ENCODE data around the gene COL1A2. TPM values are rescaled to one million over a fixed set of nuclear protein-coding genes. Genes with fewer than 3 reads are reported as not detected.
A peak's percentile ranks its signal among the peaks of the same experiment; 100 is the strongest.

COL1A2 gene
- total RNA-seq, 1 experiment from 2014 or later = 2,203 TPM

DNA sequence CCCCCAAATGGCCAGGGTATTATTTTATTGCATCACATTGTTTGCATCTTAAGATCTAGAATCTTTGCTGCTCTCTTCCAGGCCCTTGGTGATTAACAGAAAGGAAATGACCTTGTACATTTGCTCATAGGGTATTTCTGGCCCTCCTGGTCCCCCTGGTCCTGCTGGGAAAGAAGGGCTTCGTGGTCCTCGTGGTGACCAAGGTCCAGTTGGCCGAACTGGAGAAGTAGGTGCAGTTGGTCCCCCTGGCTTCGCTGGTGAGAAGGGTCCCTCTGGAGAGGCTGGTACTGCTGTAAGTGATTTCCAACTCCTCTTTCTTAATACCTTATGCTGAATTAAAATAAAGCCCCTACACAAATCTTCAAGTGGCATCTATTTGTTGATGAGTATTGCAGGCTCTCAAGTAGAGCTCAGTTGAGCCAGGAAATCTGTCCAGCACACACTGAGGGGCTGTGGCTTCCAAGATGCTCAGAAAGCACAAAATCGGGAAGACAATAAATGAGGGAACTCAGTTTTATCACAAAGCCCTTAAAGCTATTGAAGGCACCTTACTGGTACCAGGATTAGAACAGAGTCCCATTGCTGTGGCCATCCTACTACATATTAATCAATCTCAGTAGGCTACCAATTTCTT, 28.2 kb downstream of the COL1A2 start:
- H3K36me3 ChIP-seq = peaks cover 100% of the 10 kb centered on the region
- no peak overlapping the region for H3K4me3 ChIP-seq
- peak in 1 of 2 experiments; percentile 52 for DNase-seq (ENCODE audit: low read depth in 1 of 2, low spot score in 2 of 2)
- H3K27me3 ChIP-seq (replicated peaks) = no peaks in the 10 kb centered on the region
- H3K9me3 ChIP-seq (replicated peaks) = no peaks in the 10 kb centered on the region
- H3K4me1 ChIP-seq (replicated peaks) = peaks cover 87% of the 10 kb centered on the region
- peak overlapping the region; percentile 63 for H3K27ac ChIP-seq

DNA sequence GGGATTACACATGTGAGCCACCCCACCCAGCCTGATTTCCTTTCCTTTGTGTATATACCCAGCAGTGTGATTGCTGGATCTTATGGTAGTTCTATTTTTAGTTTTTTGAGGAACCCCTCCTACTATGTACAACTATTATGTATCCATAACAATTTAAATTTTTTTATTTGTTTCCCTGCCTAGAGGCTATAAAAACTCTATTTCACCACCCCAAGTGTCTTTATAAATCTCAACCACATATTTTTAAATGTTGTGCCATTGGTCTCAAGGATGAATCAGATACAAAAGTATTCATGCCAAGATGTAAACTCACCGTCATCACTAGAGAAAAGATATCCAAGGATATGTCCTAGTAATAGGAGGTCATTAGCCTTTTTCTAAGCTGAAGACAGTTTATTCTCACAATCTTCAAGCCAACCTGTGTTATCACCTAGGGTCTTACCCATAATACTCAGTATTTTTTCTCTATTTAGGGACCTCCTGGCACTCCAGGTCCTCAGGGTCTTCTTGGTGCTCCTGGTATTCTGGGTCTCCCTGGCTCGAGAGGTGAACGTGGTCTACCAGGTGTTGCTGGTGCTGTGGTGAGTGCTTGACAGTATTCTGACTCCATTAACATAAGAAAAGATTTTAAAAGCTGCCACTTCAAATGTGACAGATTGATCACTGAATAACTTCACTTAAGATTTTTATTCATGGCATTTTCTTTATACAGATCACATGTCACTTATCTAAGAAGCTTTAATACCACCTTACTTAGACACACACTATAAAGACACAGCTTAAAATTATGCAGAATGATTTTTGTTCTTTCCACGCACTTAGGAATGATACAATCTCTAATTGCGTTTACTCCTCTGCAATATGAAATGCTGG, 29.4 kb downstream of the COL1A2 start:
- Histone ChIP-seq H3K36me3 (peaks cover 100% of the 10 kb centered on the region), H3K27me3 (replicated peaks) (no peaks in the 10 kb centered on the region), H3K27ac (peak overlapping the region; percentile 63), H3K4me3 (no peak overlapping the region), H3K4me1 (replicated peaks) (peaks cover 75% of the 10 kb centered on the region), H3K9me3 (replicated peaks) (no peaks in the 10 kb centered on the region)
- peak; percentile 53 to 83 for DNase-seq (ENCODE audit: low read depth in 1 of 2, low spot score in 2 of 2)

DNA sequence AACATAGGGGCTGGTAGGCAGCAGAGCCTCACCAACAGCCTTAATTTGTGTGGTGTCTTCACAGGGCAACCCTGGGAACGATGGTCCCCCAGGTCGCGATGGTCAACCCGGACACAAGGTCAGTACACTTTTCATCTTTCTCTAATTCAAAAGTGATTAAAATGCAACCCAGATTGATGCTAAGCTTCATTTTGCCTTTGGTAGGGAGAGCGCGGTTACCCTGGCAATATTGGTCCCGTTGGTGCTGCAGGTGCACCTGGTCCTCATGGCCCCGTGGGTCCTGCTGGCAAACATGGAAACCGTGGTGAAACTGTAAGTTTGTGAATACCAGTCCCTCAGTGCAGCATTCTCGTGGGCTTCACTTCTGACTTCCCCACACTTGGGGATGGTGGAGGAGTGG, 30.9 kb downstream of the COL1A2 start:
- DNase-seq (ENCODE audit: low read depth in 1 of 2, low spot score in 2 of 2) = peak in 1 of 2 experiments; percentile 14
- Histone ChIP-seq H3K4me1 (replicated peaks) (peaks cover 61% of the 10 kb centered on the region), H3K9me3 (replicated peaks) (no peaks in the 10 kb centered on the region), H3K27me3 (replicated peaks) (no peaks in the 10 kb centered on the region), H3K27ac (peak overlapping the region; percentile 63), H3K4me3 (no peak overlapping the region), H3K36me3 (peaks cover 100% of the 10 kb centered on the region)

DNA sequence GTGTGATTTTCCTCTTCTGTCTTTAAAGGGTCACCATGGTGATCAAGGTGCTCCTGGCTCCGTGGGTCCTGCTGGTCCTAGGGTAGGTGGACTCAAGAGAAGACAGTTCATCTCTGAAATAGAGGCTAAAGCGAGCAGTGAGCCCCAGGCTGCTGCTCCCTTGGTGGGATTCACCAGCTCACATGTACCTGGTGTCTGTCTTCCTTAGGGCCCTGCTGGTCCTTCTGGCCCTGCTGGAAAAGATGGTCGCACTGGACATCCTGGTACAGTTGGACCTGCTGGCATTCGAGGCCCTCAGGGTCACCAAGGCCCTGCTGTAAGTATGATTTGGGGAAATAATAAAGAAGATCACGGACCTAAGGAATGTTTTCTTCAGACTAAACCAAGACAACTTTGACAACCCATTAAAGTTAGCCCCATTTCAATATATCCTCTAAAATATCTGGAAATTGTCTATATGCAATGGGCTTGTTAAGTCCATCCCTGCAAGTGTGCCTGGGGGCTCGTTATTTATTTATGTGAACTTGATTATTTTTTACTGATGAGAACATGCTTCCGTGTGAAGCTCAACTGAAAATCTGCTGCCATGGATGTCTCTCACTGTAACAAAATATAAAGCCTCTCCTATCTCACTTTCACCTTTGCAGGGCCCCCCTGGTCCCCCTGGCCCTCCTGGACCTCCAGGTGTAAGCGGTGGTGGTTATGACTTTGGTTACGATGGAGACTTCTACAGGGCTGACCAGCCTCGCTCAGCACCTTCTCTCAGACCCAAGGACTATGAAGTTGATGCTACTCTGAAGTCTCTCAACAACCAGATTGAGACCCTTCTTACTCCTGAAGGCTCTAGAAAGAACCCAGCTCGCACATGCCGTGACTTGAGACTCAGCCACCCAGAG, 32.5 kb downstream of the COL1A2 start:
- Histone ChIP-seq H3K4me1 (replicated peaks) (peaks cover 44% of the 10 kb centered on the region), H3K9me3 (replicated peaks) (0 out of 2 replicates have a peak, but pooled peaks cover 4% of the 10 kb centered on the region), H3K27me3 (replicated peaks) (peaks cover 10% of the 10 kb centered on the region), H3K36me3 (peaks cover 98% of the 10 kb centered on the region), H3K4me3 (no peak overlapping the region), H3K27ac (no peak overlapping the region)
- DNase-seq (ENCODE audit: low read depth in 1 of 2, low spot score in 2 of 2) = peak in 1 of 2 experiments; percentile 33

DNA sequence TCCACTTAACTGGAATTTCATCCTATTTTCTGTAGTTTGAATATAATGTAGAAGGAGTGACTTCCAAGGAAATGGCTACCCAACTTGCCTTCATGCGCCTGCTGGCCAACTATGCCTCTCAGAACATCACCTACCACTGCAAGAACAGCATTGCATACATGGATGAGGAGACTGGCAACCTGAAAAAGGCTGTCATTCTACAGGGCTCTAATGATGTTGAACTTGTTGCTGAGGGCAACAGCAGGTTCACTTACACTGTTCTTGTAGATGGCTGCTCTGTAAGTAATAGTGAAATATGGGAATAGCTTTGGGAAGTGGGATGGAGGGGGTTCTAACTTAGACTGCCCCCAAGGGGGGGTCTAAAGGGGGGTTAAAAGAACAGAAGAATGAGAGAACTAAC, 34.5 kb downstream of the COL1A2 start:
- H3K36me3 ChIP-seq = peaks cover 79% of the 10 kb centered on the region
- DNase-seq (ENCODE audit: low read depth in 1 of 2, low spot score in 2 of 2) = peak in 1 of 2 experiments; percentile 8
- no peak overlapping the region for H3K4me3 ChIP-seq
- peaks cover 25% of the 10 kb centered on the region for H3K4me1 ChIP-seq (replicated peaks)
- peaks cover 11% of the 10 kb centered on the region for H3K27me3 ChIP-seq (replicated peaks)
- no peak overlapping the region for H3K27ac ChIP-seq
- 0 out of 2 replicates have a peak, but pooled peaks cover 4% of the 10 kb centered on the region for H3K9me3 ChIP-seq (replicated peaks)

DNA sequence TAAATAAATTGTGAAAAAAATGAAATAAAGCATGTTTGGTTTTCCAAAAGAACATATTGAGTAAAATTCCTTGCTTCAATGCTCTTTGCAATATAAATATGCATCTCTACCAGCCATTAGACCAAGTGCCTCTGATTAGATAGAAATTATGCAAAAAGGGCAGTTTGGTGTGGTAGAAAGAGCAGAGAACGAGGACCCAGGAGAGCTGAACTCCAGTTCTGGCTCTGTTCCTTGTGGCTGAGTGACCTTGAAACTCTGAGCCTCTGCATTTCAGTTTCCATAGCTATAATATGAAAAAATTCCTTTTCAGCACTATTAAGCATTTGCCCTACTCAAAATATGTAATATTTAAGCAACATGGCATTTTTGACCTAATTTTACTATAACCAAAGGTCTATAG, 36.5 kb downstream of the COL1A2 start:
- H3K9me3 ChIP-seq (replicated peaks) = 0 out of 2 replicates have a peak, but pooled peaks cover 4% of the 10 kb centered on the region
- no peak overlapping the region for H3K27ac ChIP-seq
- DNase-seq (ENCODE audit: low read depth in 1 of 2, low spot score in 2 of 2) = peak in 1 of 2 experiments; percentile 30
- no peak overlapping the region for H3K4me3 ChIP-seq
- H3K4me1 ChIP-seq (replicated peaks) = peaks cover 5% of the 10 kb centered on the region
- H3K27me3 ChIP-seq (replicated peaks) = peaks cover 11% of the 10 kb centered on the region
- peaks cover 59% of the 10 kb centered on the region for H3K36me3 ChIP-seq

DNA sequence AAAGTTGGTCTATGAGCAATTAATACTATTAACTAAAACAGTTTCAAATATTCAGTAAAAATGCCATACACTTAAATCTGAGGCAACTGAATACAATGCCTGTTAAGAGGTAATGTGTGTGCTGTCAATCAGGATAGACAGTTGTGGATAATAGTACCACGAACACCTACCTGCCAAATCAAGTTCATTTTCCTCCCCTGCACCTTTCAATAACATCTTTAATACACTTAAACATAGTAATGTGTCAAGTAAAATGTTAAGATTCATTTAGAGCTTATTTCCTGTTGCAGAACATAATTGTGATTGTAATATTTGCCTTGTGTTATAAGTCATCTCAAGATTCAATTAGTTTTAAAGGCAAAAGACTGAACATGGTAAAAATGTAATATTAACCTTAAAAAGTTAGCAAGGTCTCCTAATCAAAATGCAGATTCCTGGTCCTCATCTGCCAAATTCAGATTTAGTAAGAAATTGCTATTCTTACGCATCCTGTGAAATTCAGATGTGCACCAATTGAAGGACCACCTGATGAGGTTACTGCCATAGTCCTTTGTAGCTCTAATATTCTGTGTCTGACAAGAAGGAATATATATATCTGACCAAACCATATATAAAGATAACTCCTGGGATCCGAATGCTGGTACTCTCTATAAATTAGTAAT, 37.1 kb downstream of the COL1A2 start:
- no peak overlapping the region for H3K4me3 ChIP-seq
- 0 out of 2 replicates have a peak, but pooled peaks cover 4% of the 10 kb centered on the region for H3K9me3 ChIP-seq (replicated peaks)
- peak in 1 of 2 experiments; percentile 31 for DNase-seq (ENCODE audit: low read depth in 1 of 2, low spot score in 2 of 2)
- H3K27ac ChIP-seq = peak overlapping the region; percentile 32; the same call in 1 of the 2 replicates
- H3K36me3 ChIP-seq = peaks cover 53% of the 10 kb centered on the region
- H3K27me3 ChIP-seq (replicated peaks) = peaks cover 11% of the 10 kb centered on the region
- H3K4me1 ChIP-seq (replicated peaks) = peaks cover 4% of the 10 kb centered on the region

DNA sequence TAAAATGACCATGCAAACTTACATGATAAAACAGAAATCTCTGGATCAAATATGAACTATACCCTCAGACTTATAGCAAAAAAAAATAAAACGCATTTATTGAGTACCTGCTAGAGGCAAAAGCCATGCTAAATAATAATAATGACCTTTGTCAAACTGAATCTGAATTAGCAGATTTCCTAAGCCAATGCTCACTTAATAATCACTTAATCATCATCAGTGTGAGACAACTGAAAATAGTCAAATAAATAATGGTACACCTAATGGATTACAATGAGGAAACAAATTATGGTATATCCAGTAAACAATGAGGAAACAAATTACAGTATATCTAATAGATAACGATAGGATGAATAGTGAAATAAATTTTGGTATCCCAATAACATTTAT, 37.6 kb downstream of the COL1A2 start:
- H3K9me3 ChIP-seq (replicated peaks) = 0 out of 2 replicates have a peak, but pooled peaks cover 4% of the 10 kb centered on the region
- peaks cover 11% of the 10 kb centered on the region for H3K27me3 ChIP-seq (replicated peaks)
- H3K4me3 ChIP-seq = no peak overlapping the region
- DNase-seq (ENCODE audit: low read depth in 1 of 2, low spot score in 2 of 2) = no peak
- H3K36me3 ChIP-seq = peaks cover 48% of the 10 kb centered on the region
- peak overlapping the region; percentile 32; the same call in 1 of the 2 replicates for H3K27ac ChIP-seq
- peaks cover 4% of the 10 kb centered on the region for H3K4me1 ChIP-seq (replicated peaks)

DNA sequence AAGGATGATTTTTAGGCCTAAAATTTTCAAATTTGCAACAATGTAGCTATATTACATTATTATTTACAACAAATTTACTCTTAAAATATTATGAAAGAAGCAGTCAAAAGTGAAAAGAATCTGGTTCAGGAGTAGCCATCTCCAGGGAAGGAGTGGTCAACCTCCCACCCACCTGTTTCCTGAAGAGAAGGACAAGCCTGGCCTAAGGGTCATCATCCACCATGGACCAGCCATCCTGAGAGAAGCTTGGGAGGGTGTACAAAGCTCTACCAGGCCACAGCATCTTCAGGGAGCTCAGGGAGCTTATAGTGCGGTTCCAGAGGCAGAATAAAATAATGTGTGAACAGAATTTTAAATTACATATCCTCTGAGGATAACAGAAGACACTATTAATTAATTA, 38.1 kb downstream of the COL1A2 start:
- Histone ChIP-seq H3K36me3 (peaks cover 42% of the 10 kb centered on the region), H3K4me3 (no peak overlapping the region), H3K4me1 (replicated peaks) (peaks cover 4% of the 10 kb centered on the region), H3K9me3 (replicated peaks) (0 out of 2 replicates have a peak, but pooled peaks cover 4% of the 10 kb centered on the region), H3K27me3 (replicated peaks) (peaks cover 11% of the 10 kb centered on the region), H3K27ac (no peak overlapping the region)
- no peak for DNase-seq (ENCODE audit: low read depth in 1 of 2, low spot score in 2 of 2)

DNA sequence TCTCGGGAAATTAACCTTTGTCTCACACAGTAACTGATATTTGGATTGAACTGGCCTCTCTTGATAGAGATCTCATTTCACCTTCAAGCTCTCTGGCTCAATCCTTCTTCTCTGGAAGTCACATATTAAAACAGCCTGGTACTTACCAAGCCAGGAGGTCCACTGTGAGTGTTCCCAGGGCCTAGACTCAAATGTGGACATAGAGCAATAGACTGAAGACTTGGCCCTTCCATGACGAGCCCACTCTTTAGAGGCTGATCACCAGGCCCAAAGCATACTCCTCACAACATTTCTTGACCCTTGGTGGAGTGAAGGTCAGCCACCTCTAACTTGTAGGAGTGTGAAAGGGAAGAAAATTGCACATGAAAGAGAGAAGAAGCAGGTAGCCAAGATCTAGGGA, 38.5 kb downstream of the COL1A2 start:
- DNase-seq (ENCODE audit: low read depth in 1 of 2, low spot score in 2 of 2) = no peak
- no peak overlapping the region for H3K4me3 ChIP-seq
- no peak overlapping the region for H3K27ac ChIP-seq
- H3K27me3 ChIP-seq (replicated peaks) = peaks cover 11% of the 10 kb centered on the region
- 0 out of 2 replicates have a peak, but pooled peaks cover 4% of the 10 kb centered on the region for H3K9me3 ChIP-seq (replicated peaks)
- peaks cover 4% of the 10 kb centered on the region; the same call in 1 of the 2 replicates for H3K4me1 ChIP-seq (replicated peaks)
- peaks cover 38% of the 10 kb centered on the region for H3K36me3 ChIP-seq

DNA sequence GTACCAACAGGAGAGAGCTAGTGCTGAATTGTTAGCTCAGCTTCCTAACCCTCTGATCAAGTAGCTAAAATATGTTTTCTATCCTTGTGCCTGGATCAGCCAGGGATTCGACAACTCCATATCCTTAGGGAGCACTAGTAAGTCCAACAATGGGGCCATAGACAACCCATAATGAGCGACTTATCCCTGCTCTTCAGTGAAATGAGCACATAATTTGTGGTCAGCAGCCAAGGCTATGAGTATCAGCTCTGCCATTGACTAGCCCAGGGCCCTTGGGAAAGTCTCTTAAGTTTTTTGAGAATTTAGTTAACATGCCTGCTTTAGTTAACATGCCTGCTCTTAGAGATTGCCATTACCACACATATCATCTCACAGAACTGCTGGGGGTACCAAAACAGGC, 39.3 kb downstream of the COL1A2 start:
- Histone ChIP-seq H3K4me1 (replicated peaks) (peaks cover 4% of the 10 kb centered on the region; the same call in 1 of the 2 replicates), H3K4me3 (no peak overlapping the region), H3K9me3 (replicated peaks) (0 out of 2 replicates have a peak, but pooled peaks cover 4% of the 10 kb centered on the region), H3K36me3 (peaks cover 30% of the 10 kb centered on the region), H3K27me3 (replicated peaks) (peaks cover 11% of the 10 kb centered on the region), H3K27ac (no peak overlapping the region)
- no peak for DNase-seq (ENCODE audit: low read depth in 1 of 2, low spot score in 2 of 2)

DNA sequence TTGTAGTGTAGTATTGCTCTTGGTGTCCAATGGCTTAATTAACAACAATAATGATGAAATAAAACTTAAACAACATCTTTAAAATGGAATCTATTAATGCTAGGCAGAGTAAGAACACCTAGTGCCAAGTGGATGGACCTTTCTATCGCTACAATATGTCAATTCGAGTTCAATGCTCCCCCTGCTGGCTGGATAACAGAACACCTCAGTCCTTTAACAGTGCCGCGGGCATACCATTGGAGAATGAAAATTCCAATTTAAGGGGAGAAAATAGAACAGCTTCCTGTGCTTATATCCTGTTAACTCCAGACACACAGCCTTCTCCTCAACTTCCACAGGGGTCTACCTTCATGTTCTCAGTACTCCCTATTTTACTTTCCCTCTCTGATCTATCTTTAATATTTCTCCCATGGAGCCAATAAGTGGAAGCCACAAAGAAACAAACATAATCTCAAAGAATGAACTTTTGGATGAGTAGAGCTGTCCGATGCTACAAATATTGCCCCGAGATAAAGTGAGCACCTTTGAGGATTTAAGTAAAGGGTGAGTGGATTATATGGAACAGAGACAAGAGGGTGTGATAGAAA, 41.4 kb downstream of the COL1A2 start:
- H3K4me3 ChIP-seq = no peak overlapping the region

More for the DNA sequence above, 41.4 kb downstream of the COL1A2 start:
- Histone ChIP-seq H3K27ac (no peak overlapping the region), H3K4me1 (replicated peaks) (peaks cover 21% of the 10 kb centered on the region), H3K9me3 (replicated peaks) (0 out of 2 replicates have a peak, but pooled peaks cover 4% of the 10 kb centered on the region), H3K27me3 (replicated peaks) (peaks cover 11% of the 10 kb centered on the region), H3K36me3 (peaks cover 9% of the 10 kb centered on the region)
- DNase-seq (ENCODE audit: low read depth in 1 of 2, low spot score in 2 of 2) = peak; percentile 64 to 73
